GM19043 (cell line): ENCODE measurements around the gene PRSS22.
"Not testable (repeated sequence)": the region's sequence is repeated elsewhere in the genome, so short reads cannot be mapped to it uniquely, and the experiment has no call there.

Source experiments
- ATAC-seq: cut with Tn5 transposase; IDR thresholded peaks from one replicate; pipeline ENCODE4 v1.9.1; 2021; ENCODE audit warnings: low read depth; ENCODE audit not compliant: unreplicated experiment

The PRSS22 gene

DNA sequence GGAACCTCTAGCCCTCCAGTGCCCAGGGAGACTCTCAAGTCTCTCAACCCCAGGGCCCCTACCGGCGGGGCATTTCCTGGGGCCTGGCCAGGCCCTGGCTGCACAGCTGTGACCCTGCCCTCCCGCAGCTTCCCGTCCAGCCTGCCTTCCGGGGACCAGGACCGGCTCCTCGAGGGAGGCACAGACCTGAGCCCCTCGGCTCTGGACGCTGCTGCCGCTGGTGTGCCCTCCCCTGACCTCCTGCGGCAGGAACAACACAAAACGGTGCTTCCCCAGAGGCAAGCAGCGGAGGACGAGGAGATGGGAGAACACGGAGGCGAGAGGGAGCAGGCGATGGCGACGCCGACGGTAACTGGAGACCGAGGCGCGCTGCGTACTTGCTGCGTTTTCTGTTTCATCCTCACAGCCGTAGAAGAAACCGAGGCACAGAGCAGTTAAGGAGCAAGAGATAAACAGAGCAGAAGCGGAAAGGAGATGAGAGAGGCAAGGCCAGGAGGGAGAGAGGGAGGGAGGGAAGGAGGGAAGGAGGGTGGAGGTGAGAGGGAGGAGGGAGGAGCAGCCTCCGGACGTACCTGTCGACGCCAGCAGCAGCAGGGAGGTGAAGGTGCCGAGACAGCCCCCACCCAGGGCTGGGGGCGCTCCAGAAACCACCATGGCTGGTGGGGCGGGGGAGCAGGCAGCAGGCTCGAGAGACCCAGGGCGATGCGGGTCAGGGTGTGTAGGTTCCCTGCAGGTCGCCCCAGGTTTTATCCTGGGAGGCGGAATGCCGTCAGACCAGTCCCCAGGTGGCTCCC is at the start of gene PRSS22:
TSS of gene PRSS22 (minus strand) at position 720 of the 794 bp plus-strand sequence. CDS start at position 654, 66 bp downstream.
- ATAC-seq: no peak

DNA sequence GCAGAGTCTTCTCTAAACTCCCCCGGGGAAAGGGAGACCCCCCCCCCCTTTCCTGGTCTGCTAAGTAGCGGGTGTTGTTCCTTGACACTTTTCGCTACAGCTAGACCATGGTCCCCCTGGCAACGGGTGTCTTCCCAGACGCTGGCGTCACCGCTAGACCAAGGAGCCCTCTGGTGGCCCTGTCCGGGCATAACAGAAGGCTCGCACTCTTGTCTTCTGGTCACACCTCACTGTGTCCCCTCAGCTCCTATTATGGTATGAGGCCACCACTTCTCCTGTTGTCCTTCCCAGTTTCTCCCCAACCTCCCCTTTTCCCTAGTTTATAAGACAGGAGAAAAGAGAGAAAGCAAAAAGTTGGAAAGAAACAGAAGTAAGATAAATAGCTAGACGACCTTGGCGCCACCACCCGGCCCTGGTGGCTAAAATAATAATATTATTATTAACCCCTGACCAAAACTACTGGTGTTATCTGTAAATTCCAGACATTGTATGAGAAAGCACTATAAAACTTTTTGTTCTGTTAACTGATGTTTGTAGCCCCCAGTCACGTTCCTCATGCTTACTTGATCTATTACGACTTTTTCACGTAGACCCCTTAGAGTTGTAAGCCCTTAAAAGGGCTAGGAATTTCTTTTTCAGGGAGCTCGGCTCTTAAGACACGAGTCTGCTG is 49.2 kb upstream of the PRSS22 start:
- not testable (repeated sequence) for ATAC-seq

DNA sequence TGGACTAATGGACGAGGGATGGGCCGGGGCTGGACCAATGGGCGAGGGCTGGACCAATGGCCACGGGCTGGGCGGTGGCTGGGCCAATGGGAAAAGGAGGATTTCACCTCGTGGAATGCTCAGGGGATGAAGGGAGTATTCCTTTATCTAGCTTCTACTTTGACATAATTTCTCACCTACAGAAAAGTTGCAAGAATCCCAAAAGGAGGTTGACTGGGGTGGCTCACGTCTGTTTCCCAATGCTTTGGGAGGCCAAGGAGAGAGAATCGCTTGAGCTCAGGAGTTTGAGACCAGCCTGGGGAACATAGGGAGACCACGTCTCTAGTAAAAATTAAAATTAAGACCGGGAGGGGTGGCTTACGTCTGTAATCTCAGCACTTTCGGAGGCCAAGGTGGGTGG is 48.0 kb upstream of the PRSS22 start:
- no peak for ATAC-seq

DNA sequence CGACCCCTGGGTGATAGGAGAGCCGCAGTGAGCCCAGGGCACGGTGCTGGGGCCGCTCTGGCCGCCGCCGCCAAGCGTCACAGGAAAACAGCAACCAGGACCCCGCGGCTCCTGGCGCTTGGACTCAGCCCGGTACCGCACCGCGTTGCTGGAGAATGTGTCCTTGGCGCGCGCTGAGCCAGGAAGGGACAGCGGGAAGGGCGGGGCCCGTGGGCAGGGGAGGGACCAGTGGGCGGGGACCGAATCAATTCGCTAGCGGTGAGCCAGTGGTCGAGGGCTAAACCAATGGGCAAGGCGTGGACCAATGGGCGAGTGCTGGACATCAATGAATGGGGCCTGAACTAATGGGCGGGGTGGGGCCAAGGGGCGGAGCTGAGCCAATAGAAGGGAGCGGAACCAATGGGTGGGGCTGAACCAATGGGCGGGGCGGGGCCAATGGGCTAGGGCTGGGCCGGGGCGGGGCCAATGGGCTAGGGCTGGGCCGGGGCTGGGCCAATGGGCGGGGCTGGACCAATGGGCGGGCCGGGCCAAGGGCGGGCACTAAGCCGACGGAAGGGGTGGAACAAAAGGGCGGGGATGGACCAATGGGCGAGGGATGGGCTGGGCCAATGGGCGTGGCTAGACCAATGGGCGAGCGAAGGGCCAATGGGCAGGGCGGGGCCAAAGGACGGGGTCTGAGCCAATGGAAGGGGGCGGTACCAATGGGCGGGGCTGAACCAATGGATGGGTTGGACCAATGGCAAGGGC is 47.4 kb upstream of the PRSS22 start:
- ATAC-seq: peak; percentile 65

GRCh38 chr16:2904922-2905240 is 46.9 kb upstream of the PRSS22 start:
- ATAC-seq: no peak

DNA sequence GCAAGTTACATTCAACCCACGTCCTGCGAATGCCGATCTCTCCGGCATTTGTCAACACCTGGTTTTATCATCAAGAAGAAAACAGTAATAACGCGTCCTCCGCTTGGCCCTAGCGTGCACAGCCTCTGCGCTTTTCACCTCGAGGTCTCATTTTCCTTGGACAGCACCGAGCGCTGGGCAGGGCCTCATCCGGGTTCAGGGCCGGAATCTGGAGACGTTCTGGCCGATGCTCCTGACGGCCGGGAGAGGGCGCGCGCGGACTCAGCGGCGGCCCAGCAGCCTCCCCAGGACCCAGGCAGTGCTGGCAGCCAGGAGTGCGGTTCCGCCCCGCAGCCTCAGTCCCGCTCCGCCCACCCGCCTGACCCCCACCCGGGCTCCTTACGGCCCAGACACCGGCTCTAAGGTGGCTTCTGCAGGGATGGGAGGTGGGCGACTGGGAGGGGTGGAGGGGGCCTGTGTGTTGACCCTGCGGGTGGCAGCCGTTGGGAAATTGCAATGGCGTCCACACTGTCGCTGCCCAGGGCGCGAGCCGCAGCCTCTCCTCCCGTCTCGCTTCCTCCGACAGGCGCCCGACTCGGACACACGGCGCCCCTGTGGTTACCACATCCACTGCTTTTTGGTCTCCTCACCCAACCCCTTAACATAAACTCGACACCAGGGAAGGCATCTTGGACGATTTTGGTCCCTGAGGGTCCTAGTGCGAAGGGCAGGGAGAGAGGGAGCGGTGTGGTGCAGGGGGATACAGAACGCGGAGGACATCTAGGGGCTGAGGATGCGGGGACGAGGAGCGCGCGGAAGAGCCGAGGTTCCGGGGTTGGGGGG is 46.3 kb upstream of the PRSS22 start:
- no peak for ATAC-seq

DNA sequence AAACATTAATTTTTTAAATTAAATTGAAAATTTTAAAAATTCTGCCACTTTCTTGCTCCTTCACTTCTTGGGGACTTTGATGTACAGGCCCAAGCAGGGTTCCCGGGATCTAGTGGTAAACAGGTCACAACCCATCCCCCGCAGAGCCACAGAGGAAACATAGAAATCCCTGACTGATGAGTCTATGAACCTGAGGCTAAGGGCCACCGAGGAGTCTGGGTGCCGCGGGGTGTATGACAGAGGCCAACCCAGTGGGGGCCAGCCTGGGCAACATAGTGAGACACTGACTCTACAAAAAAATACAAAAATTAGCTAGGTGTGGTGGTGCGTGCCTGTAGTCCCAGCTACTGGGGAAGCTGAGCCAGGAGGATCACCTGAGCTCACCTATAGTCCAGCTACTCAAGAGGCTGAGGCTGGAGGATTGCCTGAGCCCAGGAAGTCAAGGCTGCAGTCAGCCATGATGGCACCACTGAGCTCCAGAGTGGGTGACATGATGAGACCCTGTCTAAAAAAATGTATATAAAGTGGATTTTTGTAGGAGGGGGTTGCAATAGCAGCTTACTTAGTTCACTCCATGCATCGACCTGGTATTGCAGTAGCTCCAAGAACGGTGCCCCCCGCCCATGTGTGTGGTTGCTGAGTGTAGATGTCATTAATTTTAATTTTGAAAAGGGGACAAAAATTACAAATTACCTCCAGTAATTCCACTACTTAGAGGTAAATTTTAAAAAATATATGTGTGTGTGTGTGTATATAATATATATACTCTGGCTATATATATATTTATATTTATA is 44.6 kb upstream of the PRSS22 start:
- ATAC-seq: no peak

GRCh38 chr16:2900526-2901075 is 42.6 kb upstream of the PRSS22 start:
- no peak for ATAC-seq

- no peak for ATAC-seq
Observed at GRCh38 chr16:2899564-2900072, 41.6 kb upstream of the PRSS22 start.

- no peak for ATAC-seq
Observed at GRCh38 chr16:2898831-2899563, 41.0 kb upstream of the PRSS22 start.

- peak; percentile 68 for ATAC-seq
Observed at GRCh38 chr16:2897110-2897509, 39.1 kb upstream of the PRSS22 start.

- ATAC-seq: no peak
Observed at GRCh38 chr16:2896480-2897010, 38.6 kb upstream of the PRSS22 start.

DNA sequence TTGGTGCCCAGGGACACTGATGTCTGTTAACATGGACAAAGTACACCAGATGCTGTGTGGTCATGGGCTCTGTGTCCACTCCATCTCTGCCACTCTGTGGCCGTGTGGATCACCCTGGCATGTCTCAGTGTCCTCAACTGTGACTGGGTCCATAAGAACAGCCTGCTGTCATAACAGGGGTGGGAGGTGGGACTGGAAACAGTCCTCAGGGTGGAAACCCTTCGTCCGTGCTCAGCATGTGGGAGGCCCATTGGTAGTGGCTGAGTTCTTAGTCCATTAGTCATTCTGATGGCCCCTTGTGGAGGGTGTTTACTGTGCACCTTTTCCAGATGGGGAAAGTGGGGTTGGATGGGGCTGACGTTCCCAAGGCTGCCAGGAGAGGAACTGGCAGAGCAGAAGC is 37.8 kb upstream of the PRSS22 start:
- ATAC-seq: no peak

- no peak for ATAC-seq
Observed at GRCh38 chr16:2894231-2894630, 36.3 kb upstream of the PRSS22 start.

- ATAC-seq: no peak
Observed at GRCh38 chr16:2884041-2884451, 26.1 kb upstream of the PRSS22 start.

GRCh38 chr16:2883458-2883908 is 25.5 kb upstream of the PRSS22 start:
- ATAC-seq: no peak

GRCh38 chr16:2882650-2883457 is 24.9 kb upstream of the PRSS22 start, which contains the start of gene FLYWCH2:
FLYWCH2 (plus strand) TSS chr16:2883215; CDS start chr16:2896450, 13,235 bp downstream.
- ATAC-seq: peak; percentile 96
